Activated CD8-positive, alpha-beta memory T cell treated with anti-CD3 and anti-CD28 coated beads, Interleukin-2, amount 10 ng/mL, durations not matched to agents 7 days and 5 days (primary cell): Measurements from ENCODE around the gene CCDC182. TPM values are rescaled to one million over a fixed set of nuclear protein-coding genes. Genes with fewer than 3 reads are reported as not detected.

Experiments
- ATAC-seq: fragments of 150-1000 bp; cut with Tn5 transposase; one replicate; pipeline ENCODE4 v1.10.0; 2021; ENCODE audit warnings: moderate library complexity
- CTCF ChIA-PET: fragments of 350-600 bp; sonication (Branson Sonifier 250); formaldehyde crosslinking; loops from one replicate; lab custom pipeline; 2021; ENCODE audit warnings: antibody characterized with exemption; lab: Charles Lee
- DNase-seq: peaks from one replicate; pipeline ENCODE4 v3.0.0-alpha.2; 2020
- H3K27ac Mint-ChIP-seq: one replicate; pipeline ENCODE4 v1.8.0; 2021; ENCODE audit warnings: mild to moderate bottlenecking, mixed read lengths
- H3K27me3 Mint-ChIP-seq: one replicate; pipeline ENCODE4 v1.8.0; 2021; ENCODE audit warnings: mixed read lengths
- H3K36me3 Mint-ChIP-seq: one replicate; pipeline ENCODE4 v1.8.0; 2021; ENCODE audit warnings: mild to moderate bottlenecking, mixed read lengths
- H3K4me1 Mint-ChIP-seq: one replicate; pipeline ENCODE4 v1.8.0; 2021; ENCODE audit warnings: mixed read lengths
- H3K4me3 Mint-ChIP-seq: one replicate; pipeline ENCODE4 v1.8.0; 2021; ENCODE audit warnings: mild to moderate bottlenecking, moderate library complexity, mixed read lengths
- H3K9me3 Mint-ChIP-seq: one replicate; pipeline ENCODE4 v1.8.0; 2022; ENCODE audit warnings: low read depth, mixed read lengths
- total RNA-seq, 2 experiments: library from RNA; stranded (reverse); gene quantifications; one replicate each; pipeline ENCODE4 v1.2.3, GENCODE V29; 2021

Gene CCDC182
- total RNA-seq, 2 experiments from 2014 or later = not detected

DNA sequence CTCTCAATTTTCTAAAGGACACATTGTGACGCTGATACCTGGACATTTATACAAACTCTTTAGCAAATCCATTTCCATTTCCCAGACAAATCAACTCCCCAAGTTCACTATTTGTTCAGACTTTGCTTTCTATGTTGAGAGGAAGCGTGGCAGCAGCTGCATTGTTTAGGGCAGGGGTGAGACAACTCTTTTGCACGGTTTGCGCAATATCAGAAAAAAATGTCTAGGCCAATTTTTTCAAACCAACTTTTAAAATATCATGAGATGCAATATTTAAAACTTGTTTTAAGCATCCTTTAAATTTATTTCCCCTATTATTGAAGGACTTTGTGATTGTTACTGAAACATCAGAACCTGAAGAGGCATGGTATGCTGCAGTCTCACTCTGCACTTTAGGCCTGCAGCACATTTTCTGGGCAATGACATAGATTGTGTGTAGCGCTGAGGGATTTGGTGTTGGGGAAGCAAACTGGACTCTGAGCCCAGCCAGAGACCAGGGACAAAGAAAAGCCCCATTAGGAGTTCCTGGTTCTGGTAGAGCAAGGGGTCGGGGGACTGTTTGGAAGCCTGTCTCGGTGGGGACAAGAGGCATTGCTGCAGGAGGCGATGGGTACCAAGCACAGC, 6.4 kb upstream of the CCDC182 start:
- no peak for ATAC-seq
- CTCF ChIA-PET = interaction anchor here (0.7 to 2.4 kb wide), 3 partner anchors 32 to 508 kb away, joined by 3 to 7 read pairs (median 4); no protein-coding TSS in a partner anchor
- Mint-ChIP-seq H3K36me3 (no peaks in the 10 kb centered on the region), H3K4me3 (no peak overlapping the region), H3K27ac (no peak overlapping the region), H3K4me1 (peaks cover 13% of the 10 kb centered on the region), H3K9me3 (no peaks in the 10 kb centered on the region), H3K27me3 (no peaks in the 10 kb centered on the region)
- DNase-seq = no peak

DNA sequence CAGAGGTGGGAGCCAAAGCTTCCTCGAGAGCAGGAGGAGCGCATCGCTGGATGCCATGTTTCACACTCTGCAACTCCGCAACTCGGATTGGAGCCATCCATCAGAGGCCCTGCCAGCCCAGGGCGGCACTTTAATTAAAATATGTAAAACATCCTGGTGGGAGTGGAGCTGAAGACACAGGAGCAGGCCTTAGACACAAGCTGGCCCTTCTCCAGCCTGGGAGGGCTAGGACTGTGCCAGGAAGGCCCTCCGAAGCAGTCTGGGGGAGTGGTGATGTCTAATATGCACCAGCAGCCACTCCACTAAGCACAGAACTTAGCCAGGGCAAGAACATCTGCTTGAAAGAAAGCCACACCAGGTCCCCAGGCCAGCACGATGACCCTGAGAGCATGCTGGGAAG, 5.8 kb upstream of the CCDC182 start:
- Mint-ChIP-seq H3K4me1 (peaks cover 13% of the 10 kb centered on the region), H3K36me3 (no peaks in the 10 kb centered on the region), H3K9me3 (no peaks in the 10 kb centered on the region), H3K4me3 (no peak overlapping the region), H3K27ac (no peak overlapping the region), H3K27me3 (peaks cover 2% of the 10 kb centered on the region)
- DNase-seq (no peak), ATAC-seq (no peak)
- CTCF ChIA-PET = interaction anchor here (2.4 to 2.6 kb wide), 2 partner anchors 11 to 33 kb away, joined by 7 to 12 read pairs; no protein-coding TSS in a partner anchor

DNA sequence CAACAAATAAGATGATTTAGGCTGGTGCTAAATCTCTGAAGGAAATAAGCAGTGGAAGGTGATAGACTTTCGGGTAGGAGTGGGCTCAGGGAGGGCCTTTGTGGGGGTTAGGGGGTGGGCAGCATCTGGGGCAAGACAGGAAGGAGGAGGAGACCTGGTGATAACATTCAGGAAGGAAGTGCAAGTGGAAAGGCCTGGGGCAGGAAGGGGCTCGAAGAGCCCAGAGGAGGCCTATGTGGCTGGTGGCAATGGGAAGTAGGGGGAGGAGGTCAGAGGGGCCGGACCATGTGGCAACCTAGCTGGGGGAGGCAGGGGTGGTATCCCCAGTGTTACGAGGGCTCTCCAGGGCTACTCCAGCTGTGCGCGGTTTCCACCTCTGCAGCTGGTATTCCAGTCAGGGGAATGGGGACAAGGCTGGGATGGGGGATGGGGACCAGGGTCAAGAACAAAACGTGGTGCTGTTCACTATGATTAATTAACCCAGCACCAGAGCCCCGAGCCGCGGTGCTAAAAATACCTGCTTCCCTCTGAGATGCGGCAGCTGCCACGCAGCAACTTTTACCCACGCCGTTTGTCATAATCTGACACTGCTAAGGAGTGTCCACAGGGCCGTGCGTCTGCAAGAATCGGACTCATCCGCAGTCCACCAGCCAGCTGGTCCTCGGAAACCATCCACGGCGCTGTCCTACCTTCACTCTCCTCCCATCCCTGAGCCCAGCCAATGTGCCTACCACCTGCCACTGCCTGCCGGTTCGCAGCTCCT, 5.2 kb upstream of the CCDC182 start:
- Mint-ChIP-seq H3K27ac (peak overlapping the region; percentile 1), H3K27me3 (peaks cover 2% of the 10 kb centered on the region), H3K9me3 (no peaks in the 10 kb centered on the region), H3K4me1 (peaks cover 13% of the 10 kb centered on the region), H3K4me3 (no peak overlapping the region), H3K36me3 (no peaks in the 10 kb centered on the region)
- CTCF ChIA-PET = interaction anchor here (1.2 to 2.6 kb wide), 4 partner anchors 10 to 507 kb away, joined by 4 to 12 read pairs (median 9); no protein-coding TSS in a partner anchor
- DNase-seq = no peak
- ATAC-seq = no peak

DNA sequence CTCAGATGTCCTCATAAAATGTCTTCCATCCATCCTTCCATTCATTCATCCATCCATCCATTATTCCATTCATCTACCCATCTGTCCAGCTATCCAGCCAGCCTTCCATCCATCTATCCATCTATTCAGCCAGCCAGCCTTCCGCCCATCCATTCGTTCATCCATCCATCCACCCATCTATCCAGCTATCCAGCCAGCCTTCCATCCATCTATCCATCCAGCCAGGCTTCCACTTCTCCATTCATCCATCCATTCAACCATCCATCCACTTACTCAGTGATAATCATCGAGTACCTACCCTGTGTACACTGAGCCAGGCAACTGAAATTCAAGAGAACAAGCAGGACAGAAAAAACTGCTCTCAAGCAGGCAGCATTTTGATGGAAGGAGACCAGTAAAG, 4.6 kb upstream of the CCDC182 start:
- Mint-ChIP-seq H3K27ac (peak overlapping the region; percentile 1), H3K27me3 (peaks cover 2% of the 10 kb centered on the region)
- CTCF ChIA-PET = interaction anchor here (1.2 to 2.6 kb wide), 4 partner anchors 9 to 506 kb away, joined by 4 to 12 read pairs (median 8); no protein-coding TSS in a partner anchor

DNA sequence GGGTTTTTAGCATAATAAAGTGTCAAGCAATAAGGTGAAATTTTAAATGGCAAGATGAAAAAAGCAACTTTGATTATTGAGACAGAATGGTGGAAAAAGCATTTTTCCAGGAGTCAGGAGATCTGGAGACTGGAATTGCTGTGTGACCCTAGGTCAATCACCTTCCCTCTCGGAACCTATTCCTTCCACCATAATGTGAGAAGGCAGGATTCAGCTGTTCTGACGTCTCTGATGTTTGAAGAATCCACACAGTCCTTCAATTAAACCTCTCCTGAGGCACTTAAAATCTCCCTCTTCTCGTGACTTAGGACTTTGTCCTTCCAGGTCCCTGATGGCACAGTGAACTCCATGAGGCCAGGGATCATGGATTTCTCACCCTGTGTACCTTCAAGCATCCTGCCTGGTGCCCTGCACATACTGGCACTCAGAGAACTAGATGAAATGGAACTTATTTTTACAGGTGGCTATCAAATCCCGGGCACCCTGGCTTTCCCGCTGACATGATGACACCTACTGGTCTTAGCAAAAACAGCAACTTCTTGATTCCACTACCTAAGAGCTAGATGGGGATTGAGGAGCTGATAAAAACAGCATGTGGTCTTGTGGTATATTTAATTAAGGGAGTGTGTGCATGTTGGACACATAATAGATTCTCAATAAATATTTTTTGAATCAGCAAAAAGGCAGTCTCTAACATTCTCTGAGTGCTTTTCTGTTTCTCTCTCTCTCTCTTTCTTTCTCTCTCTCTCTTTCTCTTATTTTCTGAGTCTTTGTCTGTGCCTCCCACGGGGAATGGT, 2.3 kb upstream of the CCDC182 start:
- CTCF ChIA-PET = interaction anchor here (0.7 to 3.0 kb wide), 32 partner anchors 14 to 626 kb away, joined by 3 to 54 read pairs (median 4); partner anchors contain the start of gene MSI2
- DNase-seq (peak; percentile 57), ATAC-seq (peak; percentile 74)
- H3K27me3 Mint-ChIP-seq = peaks cover 11% of the 10 kb centered on the region
- no peak overlapping the region for H3K27ac Mint-ChIP-seq
- H3K4me3 Mint-ChIP-seq = no peak overlapping the region
- H3K4me1 Mint-ChIP-seq = peaks cover 13% of the 10 kb centered on the region
- no peaks in the 10 kb centered on the region for H3K36me3 Mint-ChIP-seq
- H3K9me3 Mint-ChIP-seq = no peaks in the 10 kb centered on the region

More for the DNA sequence above, 4.6 kb upstream of the CCDC182 start:
- no peak for ATAC-seq
- Mint-ChIP-seq H3K9me3 (no peaks in the 10 kb centered on the region), H3K4me1 (peaks cover 13% of the 10 kb centered on the region), H3K36me3 (no peaks in the 10 kb centered on the region), H3K4me3 (no peak overlapping the region)
- DNase-seq = no peak

DNA sequence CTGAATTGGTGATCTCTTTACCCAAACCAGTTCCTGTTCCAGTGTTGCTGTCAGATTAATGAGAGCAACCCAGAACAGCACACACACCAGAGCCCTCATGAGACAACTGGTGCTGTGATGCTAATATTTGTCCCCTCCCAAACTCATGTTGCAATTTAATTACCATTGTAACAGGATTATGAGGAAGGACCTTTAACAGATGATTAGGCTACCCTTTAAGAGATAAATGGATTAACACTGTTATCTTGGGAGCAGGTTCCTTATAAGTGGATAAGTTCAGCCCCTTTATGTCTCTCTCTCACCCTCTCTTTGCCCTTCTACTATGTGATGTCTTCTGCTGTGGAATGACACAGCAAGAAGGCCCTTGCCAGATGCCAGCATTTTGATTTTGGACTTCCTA, 1.1 kb upstream of the CCDC182 start:
- Mint-ChIP-seq H3K4me1 (peaks cover 13% of the 10 kb centered on the region), H3K4me3 (no peak overlapping the region), H3K27me3 (peaks cover 11% of the 10 kb centered on the region), H3K27ac (no peak overlapping the region), H3K36me3 (no peaks in the 10 kb centered on the region), H3K9me3 (no peaks in the 10 kb centered on the region)
- DNase-seq (no peak), ATAC-seq (no peak)
- CTCF ChIA-PET = interaction anchor here (0.7 to 3.0 kb wide), 11 partner anchors 18 to 618 kb away, joined by 3 to 54 read pairs (median 5); no protein-coding TSS in a partner anchor

DNA sequence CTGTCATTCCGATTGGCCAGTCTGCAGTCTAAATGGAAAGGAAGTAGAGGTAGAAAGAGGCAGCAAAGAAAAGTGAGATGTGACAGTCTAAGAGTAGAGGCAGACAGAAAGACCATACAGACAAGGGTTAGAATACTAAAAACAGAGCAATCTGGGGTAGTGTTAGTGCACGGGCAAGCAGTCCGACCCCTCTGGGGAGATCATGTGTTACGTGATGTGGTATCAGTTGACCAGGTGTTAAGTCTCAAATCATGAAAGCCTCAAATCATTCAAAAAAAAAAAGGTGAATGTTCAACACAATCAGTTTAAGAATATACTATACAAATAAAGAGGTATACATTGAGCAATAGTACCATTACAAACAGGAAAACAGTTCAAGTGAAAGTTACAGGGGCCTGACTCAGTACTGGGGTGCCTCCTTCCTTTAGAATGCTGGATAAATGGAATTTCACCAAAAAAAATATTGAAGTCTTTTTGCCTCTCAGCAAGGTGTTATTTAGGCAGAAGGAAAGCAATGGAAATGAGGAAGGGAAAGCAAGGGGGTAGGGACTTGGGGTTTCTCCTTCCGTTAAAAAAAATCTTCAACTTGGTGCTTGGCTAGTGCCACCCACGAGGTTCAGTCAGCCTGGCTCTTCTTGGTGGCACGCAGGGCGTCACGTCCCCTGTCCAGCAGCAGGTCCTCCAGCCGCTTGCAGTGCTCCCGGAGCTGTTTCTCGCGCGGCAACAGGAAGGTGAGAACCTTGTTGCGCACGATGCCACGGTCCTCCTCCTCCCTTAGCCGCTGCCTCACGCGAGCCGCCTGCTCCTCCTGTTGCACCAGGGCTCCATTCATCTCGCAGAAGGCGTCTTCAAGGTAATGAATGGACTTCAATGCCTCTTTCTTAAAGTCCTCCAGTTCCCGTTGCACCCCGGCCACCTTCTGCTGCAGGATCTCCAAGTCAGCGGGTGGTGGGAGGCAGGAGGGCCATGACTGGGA, 616 bp downstream of the CCDC182 start:
- Mint-ChIP-seq H3K27ac (no peak overlapping the region), H3K9me3 (no peaks in the 10 kb centered on the region), H3K36me3 (no peaks in the 10 kb centered on the region), H3K27me3 (peaks cover 16% of the 10 kb centered on the region), H3K4me1 (peaks cover 11% of the 10 kb centered on the region), H3K4me3 (no peak overlapping the region)
- ATAC-seq = no peak
- CTCF ChIA-PET = interaction anchor here (1.6 to 1.8 kb wide), 2 partner anchors 501 to 616 kb away, joined by 4 to 7 read pairs; no protein-coding TSS in a partner anchor
- no peak for DNase-seq

DNA sequence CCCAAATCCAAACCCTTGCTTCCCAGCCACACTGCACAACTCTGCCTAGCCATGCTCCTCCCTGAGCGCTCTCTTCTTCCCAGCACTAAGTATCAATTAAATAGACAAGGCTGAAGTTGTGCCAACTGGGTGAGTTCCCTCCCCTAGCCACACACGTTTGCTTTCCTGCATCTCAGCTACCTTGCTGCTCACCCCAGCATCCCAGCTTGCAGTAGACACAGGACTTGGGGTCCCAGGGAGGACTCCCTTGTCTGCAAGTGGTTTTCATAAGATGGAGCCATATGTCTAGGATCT, 4.9 kb downstream of the CCDC182 start:
- H3K36me3 Mint-ChIP-seq = no peaks in the 10 kb centered on the region

DNA sequence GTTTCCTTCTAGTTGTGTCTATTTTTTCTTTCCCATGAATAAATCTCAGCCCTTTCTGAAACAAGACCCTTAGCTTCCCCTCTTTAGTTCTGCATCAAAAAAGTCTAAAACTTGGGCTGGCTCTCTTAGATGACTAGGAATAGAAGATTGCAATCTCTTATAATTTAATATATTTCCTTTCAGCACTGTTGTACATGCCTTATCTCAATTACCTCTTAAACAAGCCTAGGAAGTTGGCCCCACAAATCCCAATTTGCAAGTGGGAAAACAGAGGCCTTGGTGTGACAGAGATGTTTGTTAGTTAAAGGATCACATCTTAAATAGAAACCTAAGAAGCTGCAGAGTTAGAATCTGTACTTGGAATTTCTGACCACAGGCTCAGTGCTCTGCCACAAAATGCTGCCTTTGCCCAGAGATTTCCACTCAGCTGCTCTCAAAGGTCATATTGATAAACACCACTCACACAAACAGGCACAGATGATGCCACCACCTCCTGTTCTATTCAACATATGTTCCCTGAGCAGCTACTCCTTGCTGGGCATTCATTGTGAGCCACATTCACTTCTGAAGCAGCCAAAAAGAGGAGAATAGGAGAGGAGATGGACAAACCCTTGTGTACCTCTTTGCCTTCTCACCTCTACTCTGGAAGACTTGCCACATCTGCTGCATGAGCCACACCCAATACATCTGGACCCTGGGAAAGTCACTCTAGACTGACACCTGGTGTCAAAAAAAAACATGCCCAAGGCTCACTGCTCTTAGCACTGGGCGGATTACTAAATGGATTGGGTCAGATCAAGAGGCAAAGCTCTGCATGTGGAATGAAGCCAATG, 5.5 kb downstream of the CCDC182 start:
- H3K9me3 Mint-ChIP-seq = no peaks in the 10 kb centered on the region
- ATAC-seq (peak; percentile 89), DNase-seq (no peak)
- H3K27ac Mint-ChIP-seq = no peak overlapping the region
- no peaks in the 10 kb centered on the region for H3K36me3 Mint-ChIP-seq
- H3K27me3 Mint-ChIP-seq = peaks cover 25% of the 10 kb centered on the region
- CTCF ChIA-PET = interaction anchor here (0.8 to 4.8 kb wide), 16 partner anchors 8 to 611 kb away, joined by 3 to 45 read pairs (median 4); no protein-coding TSS in a partner anchor
- no peak overlapping the region for H3K4me3 Mint-ChIP-seq
- H3K4me1 Mint-ChIP-seq = peaks cover 11% of the 10 kb centered on the region

More for the DNA sequence above, 4.9 kb downstream of the CCDC182 start:
- DNase-seq (no peak), ATAC-seq (no peak)
- no peak overlapping the region for H3K4me3 Mint-ChIP-seq
- no peak overlapping the region for H3K27ac Mint-ChIP-seq
- H3K4me1 Mint-ChIP-seq = peaks cover 11% of the 10 kb centered on the region
- no peaks in the 10 kb centered on the region for H3K9me3 Mint-ChIP-seq
- H3K27me3 Mint-ChIP-seq = peaks cover 21% of the 10 kb centered on the region
- CTCF ChIA-PET = interaction anchor here (0.7 to 4.8 kb wide), 18 partner anchors 9 to 620 kb away, joined by 3 to 45 read pairs (median 4); no protein-coding TSS in a partner anchor

DNA sequence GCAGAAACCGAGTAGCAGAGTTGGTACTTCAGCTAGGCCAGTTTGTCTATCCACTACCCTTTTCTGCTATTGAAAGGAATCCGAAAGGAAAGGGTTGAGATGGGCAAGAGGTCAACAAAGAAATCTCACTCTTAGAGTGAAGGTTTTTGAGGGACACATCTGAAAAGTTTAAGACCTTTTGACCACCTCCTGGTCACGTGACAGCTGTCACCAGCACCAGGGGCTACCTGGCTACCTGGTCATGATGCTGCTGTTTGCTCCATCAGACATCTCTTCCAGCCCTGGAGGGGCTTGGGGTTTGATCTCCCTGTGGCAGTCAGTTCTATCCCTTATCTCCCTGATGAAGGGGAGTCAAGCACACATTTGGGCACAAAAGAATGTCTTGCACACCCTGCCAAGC, 7.6 kb downstream of the CCDC182 start:
- H3K27me3 Mint-ChIP-seq = peaks cover 20% of the 10 kb centered on the region

DNA sequence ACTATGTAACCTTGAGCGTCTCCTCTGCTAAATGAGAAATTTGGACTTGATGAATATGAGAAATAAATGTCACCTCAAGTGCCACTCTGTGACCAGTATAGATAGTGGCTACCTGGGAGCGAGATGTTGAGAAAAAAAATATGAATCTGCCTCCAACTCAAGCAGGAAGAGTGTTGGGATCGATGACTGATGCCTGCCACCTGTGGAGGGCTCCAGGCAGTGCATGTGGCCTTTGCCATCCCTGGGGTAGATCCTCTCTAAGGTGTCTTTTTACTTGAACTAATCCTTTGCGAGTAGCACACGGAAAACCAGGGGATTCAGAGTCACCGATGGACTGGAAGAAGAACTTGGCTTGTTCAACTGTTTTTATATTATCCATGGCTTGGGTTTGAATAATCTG, 9.4 kb downstream of the CCDC182 start:
- peaks cover 28% of the 10 kb centered on the region for H3K27me3 Mint-ChIP-seq
- no peaks in the 10 kb centered on the region for H3K36me3 Mint-ChIP-seq
- H3K9me3 Mint-ChIP-seq = no peaks in the 10 kb centered on the region
- no peak for ATAC-seq
- H3K4me1 Mint-ChIP-seq = peaks cover 11% of the 10 kb centered on the region
- DNase-seq = no peak
- H3K4me3 Mint-ChIP-seq = no peak overlapping the region
- CTCF ChIA-PET = interaction anchor here (1.5 kb wide), 1 partner anchor 493 kb away, joined by 3 read pairs; no protein-coding TSS in a partner anchor
- no peak overlapping the region for H3K27ac Mint-ChIP-seq

More for the DNA sequence above, 7.6 kb downstream of the CCDC182 start:
- CTCF ChIA-PET = interaction anchor here (0.8 to 1.8 kb wide), 4 partner anchors 135 to 495 kb away, joined by 3 to 6 read pairs (median 3); no protein-coding TSS in a partner anchor
- Mint-ChIP-seq H3K9me3 (no peaks in the 10 kb centered on the region), H3K4me1 (peaks cover 11% of the 10 kb centered on the region), H3K4me3 (no peak overlapping the region), H3K27ac (no peak overlapping the region), H3K36me3 (no peaks in the 10 kb centered on the region)
- DNase-seq = no peak
- ATAC-seq = no peak
